HepG2 (cell line): ENCODE results near the gene CCDC50.

ENCODE experiments used
- ARNTL ChIP-seq: sonication (generic); formaldehyde crosslinking; IDR thresholded peaks from 2 replicates; pipeline ENCODE4 v1.4.0; 2020; ENCODE audit warnings: mild to moderate bottlenecking, missing genetic modification reagents
- CTCF ChIP-seq: sonication (generic); formaldehyde crosslinking; IDR thresholded peaks from 2 replicates; pipeline ENCODE4 v1.5.0; 2020; ENCODE audit warnings: mild to moderate bottlenecking, missing genetic modification reagents, moderate library complexity
- SMARCE1 ChIP-seq: fragments of 450-650 bp; IDR thresholded peaks from 2 replicates; pipeline ENCODE4 v1.6.1; 2017; ENCODE audit warnings: borderline replicate concordance
- SP1 ChIP-seq, 2 experiments: fragments of 450-650 bp in 1 of 2; sonication (generic) in 1 of 2; formaldehyde crosslinking in 1 of 2; IDR thresholded peaks; 2 replicates each; pipeline versions ENCODE4 v1.4.0 to v1.6.1; 2016 to 2020; ENCODE audit warnings: missing genetic modification reagents in 1 of 2

GRCh38 chr3:191292243-191293015 is 36.8 kb upstream of the CCDC50 start:
- TF ChIP-seq CTCF (CRISPR knock-in tag) (no peak), ARNTL (CRISPR knock-in tag) (no peak), SP1 (IDR thresholded peaks at IDR 0.05) (no peak), SP1 (CRISPR knock-in tag; IDR thresholded peaks at IDR 0.05) (no peak), SMARCE1 (no peak)
